HG03378 (cell line): ENCODE results near the gene RNF180.
A peak's percentile ranks its signal among the peaks of the same experiment; 100 is the strongest.
"Not testable (repeated sequence)": the region's sequence is repeated elsewhere in the genome, so short reads cannot be mapped to it uniquely, and the experiment has no call there.

Experiments used
- ATAC-seq: cut with Tn5 transposase; IDR thresholded peaks from one replicate; pipeline ENCODE4 v1.9.1; 2021; ENCODE audit warnings: mild to moderate bottlenecking, moderate library complexity; ENCODE audit not compliant: unreplicated experiment

Gene RNF180

DNA sequence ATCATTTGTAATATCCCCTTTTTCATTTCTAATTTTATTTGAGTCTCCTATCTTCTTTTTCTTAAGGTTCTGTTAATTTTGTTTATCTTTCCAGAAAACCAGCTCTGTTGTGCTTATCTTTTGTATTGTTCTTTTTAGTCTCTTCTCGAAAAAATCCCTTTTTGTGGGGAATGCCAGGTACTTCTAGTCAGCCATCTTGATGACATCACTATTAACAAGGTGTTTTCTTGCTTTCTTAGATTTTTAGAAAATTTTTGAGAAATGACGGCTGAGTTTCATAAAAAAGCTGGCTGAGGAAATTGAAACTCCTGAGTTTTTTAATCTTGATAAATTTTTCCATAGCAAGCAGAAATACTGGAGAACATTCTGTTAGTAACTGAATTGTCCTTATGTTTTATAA is 10.7 kb downstream of the RNF180 start:
- no peak for ATAC-seq

DNA sequence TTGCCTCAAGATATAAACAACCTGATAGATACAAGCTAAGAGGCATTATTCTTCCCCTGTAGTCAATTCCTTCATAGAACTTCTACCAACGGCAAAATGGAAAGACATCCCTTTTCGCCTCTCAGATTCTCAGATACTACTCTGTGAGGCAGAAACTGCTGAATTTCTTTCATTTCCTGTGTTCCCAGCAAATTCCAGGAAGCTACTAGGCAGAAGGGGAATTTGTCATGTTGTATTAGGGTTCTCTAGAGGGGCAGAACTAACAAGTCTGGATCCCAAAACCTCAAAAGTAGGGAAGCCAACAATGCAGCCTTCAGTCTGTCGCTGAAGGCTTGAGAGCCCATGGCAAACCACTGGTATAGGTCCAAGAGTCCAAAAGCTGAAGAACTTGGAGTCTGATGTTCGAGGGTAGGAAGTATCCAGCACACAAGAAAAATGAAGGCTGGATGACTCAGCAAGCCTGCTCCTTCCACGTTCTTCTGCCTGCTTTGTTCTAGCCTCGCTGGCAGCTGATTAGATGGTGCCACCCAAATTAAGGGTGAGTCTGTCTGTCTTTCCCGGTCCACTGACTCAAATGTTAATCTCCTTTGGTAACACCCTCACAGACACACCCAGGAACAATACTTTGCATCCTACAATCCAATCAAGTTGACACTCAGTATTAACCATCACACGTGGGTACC is 15.2 kb downstream of the RNF180 start:
- no peak for ATAC-seq

DNA sequence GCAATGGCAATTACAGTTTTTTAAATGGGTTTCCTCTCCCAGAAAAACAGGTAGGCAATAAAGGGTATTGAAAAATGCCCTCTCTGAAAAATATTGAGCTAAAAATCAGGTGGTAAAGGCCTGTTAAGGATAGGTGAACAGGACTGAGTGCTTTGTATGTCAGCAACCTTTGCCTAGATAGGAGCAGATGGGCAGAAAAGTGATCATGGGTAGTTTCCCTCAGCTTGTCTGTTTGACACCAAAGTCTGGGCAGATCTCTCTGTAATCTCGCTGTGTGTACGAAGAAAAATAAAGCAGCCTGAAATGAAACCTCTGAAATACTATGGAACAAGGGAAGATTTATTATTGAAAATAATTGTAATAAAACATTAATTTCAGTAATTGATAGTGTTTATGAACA is 15.8 kb downstream of the RNF180 start:
- no peak for ATAC-seq

DNA sequence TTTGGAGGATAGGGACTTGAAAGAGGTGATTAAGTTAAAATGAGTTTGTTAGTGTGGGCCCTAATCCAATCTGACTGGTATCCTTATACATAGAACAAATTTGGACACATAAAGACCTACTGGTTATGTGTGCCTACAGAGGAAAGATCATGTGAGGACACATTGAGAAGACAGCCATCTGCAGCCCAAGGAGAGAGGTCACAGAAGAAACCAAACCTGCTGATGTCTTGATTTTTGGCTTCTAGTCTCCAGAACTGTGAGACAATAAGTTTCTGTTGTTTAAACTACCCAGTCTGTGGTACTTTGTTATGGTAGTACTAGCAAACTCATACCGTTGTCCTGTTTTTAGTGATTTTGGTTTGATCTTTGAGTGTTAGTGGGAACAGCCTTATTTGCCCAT is 18.3 kb downstream of the RNF180 start:
- ATAC-seq, result no peak

DNA sequence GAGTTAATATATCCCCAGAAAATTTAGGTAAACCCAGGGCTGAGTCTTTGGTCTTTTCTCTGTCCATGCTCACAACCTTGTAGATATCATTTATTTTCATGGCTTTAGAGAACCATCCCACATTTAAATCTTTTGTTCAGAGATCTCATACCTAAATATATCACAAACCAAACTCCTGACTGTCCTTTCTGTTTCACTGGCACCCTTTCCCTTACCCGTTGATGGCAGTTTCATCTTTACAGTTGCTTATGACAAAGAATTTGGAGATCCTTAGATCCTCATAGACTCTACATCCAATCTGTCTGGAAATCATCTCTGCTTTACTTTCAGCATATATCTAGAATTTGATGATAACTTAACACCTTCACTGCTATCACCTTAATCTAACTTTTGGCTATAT is 19.2 kb downstream of the RNF180 start:
- no peak for ATAC-seq

DNA sequence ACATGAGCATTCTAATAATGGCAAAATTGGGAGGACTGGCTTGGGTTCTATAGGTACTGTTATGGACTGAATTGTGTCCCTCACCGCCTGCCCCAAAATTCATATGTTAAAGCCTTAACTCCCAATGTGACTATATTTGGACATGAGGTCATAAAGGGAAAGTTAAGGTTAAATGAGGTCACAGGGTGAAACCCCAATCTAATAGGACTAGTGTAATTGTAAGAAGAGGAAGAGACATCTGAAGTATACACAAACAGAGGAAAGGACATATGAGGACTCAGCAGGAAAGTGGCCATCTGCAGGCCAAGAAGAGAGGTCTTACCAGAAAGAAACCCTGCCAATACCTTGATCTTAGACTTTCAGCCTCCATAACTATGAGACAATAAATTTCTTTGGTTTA is 23.1 kb downstream of the RNF180 start:
- peak; percentile 46 for ATAC-seq

DNA sequence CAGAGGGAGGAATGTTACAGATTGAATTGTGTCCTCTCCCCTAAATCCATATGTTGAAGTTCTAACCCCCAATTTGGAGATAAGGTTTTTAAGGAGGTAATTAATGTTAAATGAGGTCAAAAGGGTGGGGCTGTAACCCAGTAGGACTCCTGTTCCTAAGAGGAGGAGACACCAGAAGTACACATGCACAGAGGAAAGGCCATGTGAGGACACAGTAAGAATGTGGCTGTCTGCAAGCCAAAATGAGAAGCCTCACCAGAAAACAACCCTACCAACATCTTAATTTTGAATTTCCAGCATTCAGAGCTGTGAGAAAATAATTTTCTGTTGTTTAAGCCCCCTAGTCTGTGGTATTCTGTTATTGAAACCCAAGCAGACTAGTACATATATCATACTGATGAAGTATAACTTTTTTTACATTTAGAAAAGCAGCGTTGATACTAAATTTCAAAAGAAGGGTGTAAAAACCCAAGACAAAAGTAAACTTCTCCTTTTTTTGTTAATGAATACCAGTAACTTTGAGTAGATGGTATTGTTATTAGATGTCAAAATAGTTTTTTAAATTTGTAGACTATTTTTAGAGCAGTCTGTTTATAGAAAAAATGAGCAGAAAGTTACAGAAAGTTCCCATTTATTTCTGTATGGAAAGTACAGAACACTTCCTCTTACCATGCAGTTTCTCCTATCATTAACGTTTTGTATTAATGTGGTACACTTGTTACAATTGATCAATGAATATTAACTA is 25.1 kb downstream of the RNF180 start:
- peak; percentile 66 for ATAC-seq

DNA sequence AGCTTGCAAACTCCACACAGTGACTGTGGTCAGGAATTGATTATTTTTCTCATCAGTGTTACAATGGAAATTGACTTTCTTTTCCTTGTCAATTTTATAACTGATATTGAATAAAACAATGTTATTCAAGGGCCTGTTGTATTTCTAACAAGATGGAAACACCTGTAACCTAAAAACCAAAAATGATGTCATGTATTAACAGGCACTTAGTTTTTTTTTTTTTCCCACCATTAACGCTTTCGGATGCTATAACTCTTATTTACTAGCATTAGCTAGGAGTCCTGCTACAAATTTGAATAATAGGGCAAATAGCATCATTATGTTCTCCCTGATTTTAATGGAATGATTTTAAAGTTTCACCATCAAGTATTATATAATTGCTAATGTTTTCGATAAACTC is 30.3 kb downstream of the RNF180 start:
- no peak for ATAC-seq

DNA sequence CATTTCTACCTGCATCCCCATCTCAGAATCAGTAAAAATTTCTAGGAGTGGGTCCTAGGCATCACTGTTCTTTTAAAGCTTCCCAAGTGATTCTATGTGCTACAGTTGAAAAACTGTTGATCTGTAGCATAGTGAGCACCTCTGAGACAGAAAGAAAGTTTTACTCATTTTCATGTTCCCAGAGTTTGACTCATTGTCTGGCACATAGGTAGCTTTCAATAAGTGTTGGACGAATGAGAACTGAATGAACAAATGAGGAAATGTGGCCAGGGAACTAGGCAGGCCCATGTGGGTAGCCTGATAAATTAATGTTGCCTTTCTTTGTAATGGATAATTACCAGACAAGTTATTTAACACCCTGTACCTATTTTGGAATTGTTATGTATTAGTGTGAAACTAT is 33.8 kb downstream of the RNF180 start:
- no peak for ATAC-seq

DNA sequence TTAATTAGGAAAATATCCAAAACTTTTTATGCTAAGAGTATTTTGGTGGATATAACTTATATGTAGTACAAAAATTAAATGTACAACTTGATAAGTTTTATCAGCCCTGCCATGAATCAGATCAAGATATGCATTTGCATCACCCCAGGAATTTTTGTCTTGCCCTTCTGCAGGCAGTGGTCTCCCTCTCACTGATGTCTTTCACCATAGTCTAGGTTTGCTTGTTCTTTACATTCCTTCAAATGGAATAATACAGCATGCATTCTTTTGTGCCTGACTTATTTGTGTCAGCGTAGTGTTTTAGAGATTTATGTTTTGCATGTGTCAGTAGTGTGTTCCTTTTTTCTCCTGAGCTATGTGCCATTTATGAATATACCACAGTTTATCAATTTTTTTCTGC is 36.4 kb downstream of the RNF180 start:
- no peak for ATAC-seq

DNA sequence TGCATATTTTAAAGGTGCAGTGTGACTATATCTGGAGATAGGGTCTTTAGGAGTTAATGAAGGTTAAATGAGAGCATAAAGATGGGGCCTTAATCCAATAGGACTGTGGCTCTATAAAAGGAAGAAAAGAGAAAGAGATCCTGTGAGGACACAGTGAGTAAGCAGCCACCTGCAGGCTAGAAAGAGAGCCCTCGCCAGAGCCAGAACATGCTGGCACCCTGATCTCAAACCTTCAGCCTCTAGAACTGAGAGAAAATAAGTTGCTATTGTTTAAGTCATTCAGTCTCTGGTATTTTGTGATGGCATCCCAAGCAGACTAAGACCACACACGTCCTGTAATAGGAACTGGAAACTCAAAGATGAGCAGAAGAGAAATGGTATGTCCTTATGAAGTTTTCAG is 41.0 kb downstream of the RNF180 start:
- no peak for ATAC-seq

DNA sequence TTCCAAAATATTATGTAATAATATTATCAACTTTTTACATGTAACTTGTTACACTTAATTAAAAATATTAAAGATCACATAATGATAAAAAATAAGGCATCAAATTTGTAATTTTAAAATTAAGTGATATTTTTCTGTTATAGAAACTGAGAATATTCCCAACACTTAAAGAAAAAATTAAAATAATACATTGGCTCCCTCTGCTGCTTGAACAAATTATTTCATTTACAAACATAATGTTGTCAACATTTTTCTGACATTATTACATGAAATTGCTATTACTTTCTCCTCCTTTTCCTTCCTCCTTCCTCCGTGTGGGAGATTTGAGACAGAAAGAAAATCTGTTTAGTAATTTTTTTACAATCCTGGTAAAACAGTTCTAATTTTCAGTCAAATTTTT is 42.3 kb downstream of the RNF180 start:
- ATAC-seq, result no peak

DNA sequence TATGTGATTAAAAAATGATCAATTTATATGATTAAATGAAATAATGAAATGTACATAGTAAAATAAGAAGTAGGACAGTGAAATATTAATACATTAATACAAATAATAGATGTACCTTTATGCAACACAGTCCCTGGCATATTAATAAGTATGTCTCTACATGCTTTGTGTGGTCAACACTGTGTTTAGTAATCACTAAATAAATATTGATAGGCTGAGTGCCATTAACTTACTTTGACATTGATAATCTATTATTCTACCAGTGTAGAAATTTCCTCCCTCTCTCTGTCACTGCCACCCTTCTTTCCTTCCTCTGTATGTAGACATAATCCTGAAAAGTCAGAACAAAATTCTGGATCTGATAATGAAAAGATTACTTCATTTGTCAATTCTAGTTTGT is 43.7 kb downstream of the RNF180 start:
- ATAC-seq, result no peak

DNA sequence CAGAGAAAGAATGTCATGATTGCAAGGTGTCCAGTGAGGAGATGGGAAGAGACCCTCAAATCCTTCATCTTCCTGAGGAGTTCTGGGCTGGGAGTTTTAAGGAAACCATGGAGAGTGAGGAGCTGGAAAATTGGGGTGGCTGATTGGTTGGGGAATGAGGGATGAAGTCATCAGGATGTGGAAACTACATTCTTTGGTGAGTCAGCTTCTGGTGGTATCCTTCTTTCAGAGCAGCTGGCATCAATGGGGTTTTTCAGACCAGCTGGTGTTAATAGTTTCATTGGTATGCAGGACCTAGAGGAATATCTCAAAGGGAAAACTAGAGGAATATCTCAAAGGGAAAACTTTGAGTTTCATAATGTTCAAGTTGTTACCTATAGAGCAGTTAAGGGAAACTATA is 45.2 kb downstream of the RNF180 start:
- ATAC-seq, result no peak

DNA sequence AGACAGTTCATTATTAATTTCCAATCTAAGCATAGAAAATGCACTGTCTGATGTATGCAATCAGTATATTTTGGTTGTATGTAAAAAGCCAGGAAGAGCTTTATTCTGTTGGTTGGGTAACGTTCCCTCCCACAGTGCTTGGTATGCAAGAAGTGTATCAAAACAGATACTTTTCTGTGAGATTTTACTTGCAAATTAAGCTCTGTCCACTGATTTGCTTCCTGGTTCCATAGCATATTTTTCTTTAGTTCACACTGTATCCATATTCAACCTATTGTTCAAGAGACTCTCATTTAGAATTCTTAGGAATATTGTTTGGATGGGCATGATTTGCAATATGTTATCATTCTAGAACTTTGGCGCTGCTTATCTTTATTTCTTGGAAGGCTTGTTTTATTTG is 47.4 kb downstream of the RNF180 start:
- ATAC-seq, result no peak

DNA sequence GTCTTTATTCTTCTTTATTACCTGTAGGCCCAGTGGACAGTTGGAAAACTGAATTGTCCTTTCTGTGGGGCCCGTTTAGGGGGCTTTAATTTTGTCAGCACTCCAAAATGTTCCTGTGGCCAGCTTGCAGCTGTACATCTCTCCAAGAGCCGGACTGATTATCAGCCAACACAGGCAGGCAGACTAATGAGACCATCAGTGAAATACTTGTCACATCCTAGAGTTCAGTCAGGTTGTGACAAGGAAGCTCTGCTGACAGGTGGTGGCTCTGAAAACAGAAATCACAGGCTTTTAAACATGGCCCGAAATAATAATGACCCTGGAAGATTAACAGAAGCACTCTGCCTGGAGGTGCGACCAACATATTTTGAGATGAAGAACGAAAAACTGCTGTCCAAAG is 47.9 kb downstream of the RNF180 start:
- no peak for ATAC-seq

DNA sequence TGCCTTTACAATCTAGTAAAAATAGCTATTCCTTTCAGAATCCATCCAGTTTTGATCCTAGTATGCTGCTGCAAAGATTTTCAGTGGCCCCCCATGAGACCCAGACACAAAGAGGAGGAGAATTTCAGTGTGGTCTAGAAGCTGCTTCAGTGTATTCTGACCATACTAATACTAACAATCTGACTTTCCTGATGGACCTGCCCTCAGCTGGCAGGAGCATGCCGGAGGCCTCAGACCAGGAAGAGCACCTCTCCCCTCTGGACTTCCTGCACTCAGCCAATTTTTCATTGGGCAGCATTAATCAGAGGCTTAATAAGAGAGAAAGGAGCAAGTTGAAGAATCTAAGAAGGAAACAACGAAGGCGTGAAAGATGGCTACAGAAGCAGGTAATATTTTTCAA is 48.5 kb downstream of the RNF180 start:
- no peak for ATAC-seq

DNA sequence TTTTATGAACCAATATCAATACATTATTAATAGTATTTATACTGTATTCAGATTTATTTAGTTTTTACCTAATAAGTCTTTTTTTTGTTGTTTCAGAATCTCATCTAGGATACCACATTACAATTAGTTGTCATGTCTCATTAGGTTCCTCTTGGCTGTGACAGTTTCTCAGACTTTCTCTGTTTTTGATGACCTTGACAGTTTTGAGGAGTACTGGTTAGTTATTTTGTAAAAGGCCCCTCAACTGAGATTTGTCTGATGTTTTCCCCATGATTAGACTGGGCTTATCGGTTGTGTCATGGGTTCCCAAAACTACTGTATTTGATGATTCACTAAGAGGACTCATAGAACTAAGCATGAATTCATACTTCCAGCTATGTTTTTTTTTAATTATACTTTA is 56.3 kb downstream of the RNF180 start:
- ATAC-seq, result no peak

DNA sequence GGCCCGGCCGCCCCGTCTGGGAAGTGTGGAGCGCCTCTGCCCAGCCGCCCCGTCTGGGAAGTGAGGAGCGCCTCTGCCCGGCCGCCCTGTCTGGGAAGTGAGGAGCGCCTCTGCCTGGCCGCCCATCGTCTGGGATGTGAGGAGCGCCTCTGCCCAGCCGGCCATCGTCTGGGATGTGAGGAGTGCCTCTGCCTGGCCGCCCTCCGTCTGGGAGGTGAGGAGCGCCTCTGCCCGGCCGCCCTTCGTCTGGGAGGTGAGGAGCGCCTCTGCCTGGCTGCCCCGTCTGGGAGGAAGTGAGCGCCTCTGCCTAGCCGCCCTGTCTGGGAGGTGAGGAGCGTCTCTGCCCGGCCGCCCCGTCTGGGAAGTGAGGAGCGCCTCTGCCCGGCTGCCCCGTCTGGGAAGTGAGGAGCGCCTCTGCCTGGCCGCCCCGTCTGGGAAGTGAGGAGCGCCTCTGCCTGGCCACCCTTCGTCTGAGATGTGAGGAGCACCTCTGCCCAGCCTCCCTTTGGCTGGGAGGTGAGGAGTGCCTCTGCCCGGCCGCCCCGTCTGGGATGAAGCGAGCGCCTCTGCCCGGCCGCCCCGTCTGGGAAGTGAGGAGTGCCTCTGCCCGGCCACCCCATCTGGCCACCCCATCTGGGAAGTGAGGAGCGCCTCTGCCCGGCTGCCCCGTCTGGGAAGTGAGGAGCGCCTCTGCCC is 59.8 kb downstream of the RNF180 start:
- ATAC-seq, result not testable (repeated sequence)

DNA sequence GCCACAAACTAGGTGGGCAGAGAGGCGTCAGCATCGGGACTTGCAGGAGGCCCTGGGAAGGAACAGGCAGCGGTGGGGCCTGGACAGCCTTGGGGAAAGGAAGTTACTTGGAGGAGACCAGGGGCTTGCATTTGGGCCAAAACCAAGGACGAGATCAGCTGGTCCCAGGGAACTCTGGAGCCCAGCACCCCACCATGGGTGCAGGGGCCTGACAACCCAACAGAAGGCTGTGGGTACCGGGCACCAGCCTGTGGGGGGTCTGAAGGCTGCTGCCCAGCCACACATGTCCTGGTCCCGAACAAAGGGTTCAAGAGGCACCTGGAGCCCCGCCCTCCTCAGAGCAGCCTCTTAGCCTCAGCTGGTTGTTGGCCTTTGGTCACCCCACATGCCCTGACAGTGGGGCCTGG is 61.5 kb downstream of the RNF180 start:
- not testable (repeated sequence) for ATAC-seq

DNA sequence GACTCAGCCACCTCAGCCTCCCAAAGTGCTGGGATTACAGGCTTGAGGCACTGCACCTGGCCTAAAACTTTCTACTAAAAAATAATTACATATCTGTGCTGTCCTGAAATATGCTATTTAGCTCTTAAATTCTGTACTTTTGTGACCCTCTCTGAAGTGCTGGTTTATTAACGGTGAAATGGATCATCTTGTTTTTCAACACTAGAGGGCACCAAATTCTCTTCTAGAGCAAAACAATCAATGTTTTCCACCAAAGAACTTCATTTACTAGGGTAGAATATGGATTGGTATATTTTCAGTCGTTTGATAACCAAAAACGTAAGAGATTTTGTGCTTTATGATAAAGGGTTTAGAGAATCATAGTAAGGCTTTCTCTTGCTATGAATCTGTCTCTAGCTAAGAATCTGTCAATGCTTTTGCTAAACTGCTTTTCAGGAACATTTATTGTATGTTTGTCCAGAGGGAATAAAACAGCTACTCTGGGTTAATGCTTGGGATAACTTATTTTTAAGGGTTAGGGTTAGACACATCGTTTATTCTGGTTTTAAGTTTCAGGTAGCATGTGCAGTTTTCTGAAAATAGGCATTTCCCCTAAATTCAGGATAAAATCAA is 63.6 kb downstream of the RNF180 start:
- ATAC-seq, result peak; percentile 78

DNA sequence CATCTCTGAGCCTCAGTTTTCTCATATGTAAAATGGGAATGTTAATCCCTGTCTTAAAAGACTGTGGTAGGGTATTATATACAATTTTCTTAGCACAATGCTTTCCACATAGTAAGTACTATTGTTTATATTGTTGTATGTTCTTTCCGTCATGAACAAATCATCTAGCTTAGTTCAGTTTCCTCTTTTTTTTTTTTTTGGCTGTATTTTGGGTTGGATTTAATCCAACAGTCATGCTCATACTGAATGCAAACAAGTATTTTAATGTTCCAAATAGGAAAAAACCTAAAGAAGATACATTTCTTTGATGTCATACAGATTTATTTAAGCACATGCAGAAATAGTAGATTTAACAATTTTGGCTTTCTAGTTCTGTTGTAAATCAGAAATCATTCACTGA is 95.1 kb downstream of the RNF180 start:
- no peak for ATAC-seq
